WTC11 (cell line): ENCODE measurements around the gene MYOZ1. TPM values are rescaled to one million over a fixed set of nuclear protein-coding genes. Genes with fewer than 3 reads are reported as not detected.
A peak's percentile ranks its signal among the peaks of the same experiment; 100 is the strongest.

Experiments used
- ATAC-seq: fragments of 200-7000 bp; cut with Tn5 transposase; 2 replicates; pipeline ENCODE4 v1.10.0; 2021; ENCODE audit warnings: mild to moderate bottlenecking, moderate library complexity
- CTCF ChIA-PET: fragments of 300-600 bp; sonication (Branson Sonifier 250); formaldehyde crosslinking; loops from one replicate; lab custom pipeline; 2021; ENCODE audit warnings: antibody characterized with exemption; lab: Charles Lee
- POLR2A ChIA-PET: fragments of 350-600 bp; sonication (Branson Sonifier 250); formaldehyde crosslinking; loops from one replicate; lab custom pipeline; 2021; ENCODE audit warnings: antibody characterized with exemption; lab: Charles Lee
- DNase-seq: peaks from one replicate; pipeline ENCODE4 v3.0.0; 2021; ENCODE audit warnings: low spot score
- H3K27ac Mint-ChIP-seq: 2 replicates; pipeline ENCODE4 v1.8.0; 2021; ENCODE audit warnings: mixed read lengths
- H3K27me3 Mint-ChIP-seq: 2 replicates; pipeline ENCODE4 v1.8.0; 2021; ENCODE audit warnings: low read depth, mild to moderate bottlenecking, moderate library complexity, mixed read lengths
- H3K36me3 Mint-ChIP-seq: 2 replicates; pipeline ENCODE4 v1.8.0; 2021; ENCODE audit warnings: mixed read lengths
- H3K4me1 Mint-ChIP-seq: 2 replicates; pipeline ENCODE4 v1.8.0; 2022; ENCODE audit warnings: mixed read lengths
- H3K4me3 Mint-ChIP-seq: 2 replicates; pipeline ENCODE4 v1.8.0; 2021; ENCODE audit warnings: mild to moderate bottlenecking, moderate library complexity, mixed read lengths
- H3K9me3 Mint-ChIP-seq: 2 replicates; pipeline ENCODE4 v1.8.0; 2021; ENCODE audit warnings: mixed read lengths
- CBFB ChIP-seq: sonication (generic); formaldehyde crosslinking; IDR thresholded peaks from 2 replicates; pipeline ENCODE4 v1.8.1; 2022; ENCODE audit warnings: mild to moderate bottlenecking, low read depth, missing genetic modification reagents
- ESRRA ChIP-seq: sonication (generic); formaldehyde crosslinking; IDR thresholded peaks from 2 replicates; pipeline ENCODE4 v1.8.1; 2022; ENCODE audit warnings: mild to moderate bottlenecking, missing genetic modification reagents, borderline replicate concordance
- FOXJ3 ChIP-seq: sonication (generic); formaldehyde crosslinking; IDR thresholded peaks from 2 replicates; pipeline ENCODE4 v1.9.0; 2021; ENCODE audit warnings: missing genetic modification reagents, mild to moderate bottlenecking, borderline replicate concordance
- GABPB1 ChIP-seq: sonication (generic); formaldehyde crosslinking; IDR thresholded peaks from 2 replicates; pipeline ENCODE4 v1.8.1; 2023; ENCODE audit warnings: mild to moderate bottlenecking, missing genetic modification reagents
- GTF2I ChIP-seq: fragments of 250-450 bp; sonication (Bioruptor Pico); conservative IDR thresholded peaks from 2 replicates; pipeline ENCODE4 v1.4.0; 2021; ENCODE audit warnings: mild to moderate bottlenecking
- JAZF1 ChIP-seq: fragments of 250-450 bp; sonication (Bioruptor Pico); IDR thresholded peaks from 2 replicates; pipeline ENCODE4 v1.9.0; 2021; ENCODE audit warnings: moderate library complexity, mild to moderate bottlenecking, inconsistent platforms
- MXD4 ChIP-seq: fragments of 250-450 bp; sonication (Bioruptor Pico); IDR thresholded peaks from 2 replicates; pipeline ENCODE4 v1.8.0; 2021; ENCODE audit warnings: mild to moderate bottlenecking, moderate library complexity, borderline replicate concordance
- NFE2L1 ChIP-seq: sonication (generic); formaldehyde crosslinking; IDR thresholded peaks from 2 replicates; pipeline ENCODE4 v1.8.1; 2023; ENCODE audit warnings: missing genetic modification reagents
- NR1H2 ChIP-seq: sonication (generic); formaldehyde crosslinking; IDR thresholded peaks from 2 replicates; pipeline ENCODE4 v1.9.0; 2021; ENCODE audit warnings: mild to moderate bottlenecking, moderate library complexity, missing genetic modification reagents
- total RNA-seq: library from RNA; stranded (reverse); gene quantifications from 3 replicates; pipeline ENCODE4 v1.2.3, GENCODE V29; 2021
- TF ChIP-seq, protein P1 (sequence below): fragments of 250-450 bp; sonication (Bioruptor Pico); IDR thresholded peaks from 2 replicates; pipeline ENCODE4 v1.9.0; 2021; ENCODE audit warnings: moderate library complexity, mild to moderate bottlenecking, inconsistent platforms, borderline replicate concordance
- TF ChIP-seq, protein P2 (sequence below): fragments of 200-600 bp; IDR thresholded peaks from 2 replicates; pipeline ENCODE4 v1.8.0; 2022; ENCODE audit warnings: antibody characterized with exemption
- TF ChIP-seq, protein P3 (sequence below): sonication (generic); formaldehyde crosslinking; IDR thresholded peaks from 2 replicates; pipeline ENCODE4 v1.8.1; 2023; ENCODE audit warnings: mild to moderate bottlenecking, missing genetic modification reagents, moderate library complexity
- TF ChIP-seq, protein P4 (sequence below): sonication (generic); formaldehyde crosslinking; conservative IDR thresholded peaks from 2 replicates; pipeline ENCODE4 v1.8.1; 2023; ENCODE audit warnings: mild to moderate bottlenecking, low read depth, missing genetic modification reagents, moderate library complexity
- TF ChIP-seq, protein P5 (sequence below): sonication (generic); formaldehyde crosslinking; IDR thresholded peaks from 2 replicates; pipeline ENCODE4 v1.8.1; 2022; ENCODE audit warnings: low read depth, mild to moderate bottlenecking, moderate library complexity, missing genetic modification reagents, borderline replicate concordance

MYOZ1 gene
- total RNA-seq, 1 experiment from 2014 or later: 3.0 TPM

DNA sequence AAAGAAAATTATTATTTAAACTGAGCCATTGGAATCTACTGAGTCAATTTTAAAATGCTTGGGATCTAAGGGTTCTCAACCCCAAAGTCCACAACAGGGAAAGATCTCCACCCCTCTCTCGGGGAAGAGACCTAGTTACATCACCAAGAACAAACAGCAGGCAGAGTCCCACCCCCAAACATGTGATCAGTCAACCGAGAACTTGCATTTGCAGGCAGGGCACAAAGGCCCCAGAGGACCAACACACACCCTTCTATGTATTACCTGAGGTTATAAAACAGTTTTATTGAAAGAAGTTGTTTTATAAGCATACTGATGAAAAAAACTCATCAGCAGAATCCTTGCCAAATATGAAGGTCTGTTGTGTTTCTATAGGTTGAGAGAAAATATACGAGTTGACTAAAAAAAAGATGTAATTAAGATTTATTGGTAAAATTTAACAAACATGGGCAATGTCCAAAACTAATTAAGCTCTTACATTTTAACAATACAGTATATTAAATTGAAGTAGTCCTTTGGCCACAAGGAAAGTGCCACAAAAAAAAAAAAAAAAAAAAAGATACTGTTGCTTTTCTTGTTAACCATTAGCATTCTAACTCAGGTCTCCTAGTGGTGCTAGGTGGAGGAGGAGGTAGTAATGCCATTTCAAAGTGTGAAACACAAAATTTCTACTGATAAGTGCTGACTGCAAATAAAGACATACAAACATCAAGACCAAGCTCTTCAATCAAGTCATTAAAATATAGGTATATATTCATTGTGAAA lies 49.2 kb downstream of the MYOZ1 start (continued):
- no peak for TF ChIP-seq CBFB (CRISPR knock-in tag)
- peak; percentile 71 for TF ChIP-seq GABPB1 (CRISPR knock-in tag)
- TF ChIP-seq, protein P1, sequence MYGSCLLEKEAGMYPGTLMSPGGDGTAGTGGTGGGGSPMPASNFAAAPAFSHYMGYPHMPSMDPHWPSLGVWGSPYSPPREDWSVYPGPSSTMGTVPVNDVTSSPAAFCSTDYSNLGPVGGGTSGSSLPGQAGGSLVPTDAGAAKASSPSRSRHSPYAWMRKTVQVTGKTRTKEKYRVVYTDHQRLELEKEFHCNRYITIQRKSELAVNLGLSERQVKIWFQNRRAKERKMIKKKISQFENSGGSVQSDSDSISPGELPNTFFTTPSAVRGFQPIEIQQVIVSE (CRISPR knock-in tag): no peak
- TF ChIP-seq, protein P2, sequence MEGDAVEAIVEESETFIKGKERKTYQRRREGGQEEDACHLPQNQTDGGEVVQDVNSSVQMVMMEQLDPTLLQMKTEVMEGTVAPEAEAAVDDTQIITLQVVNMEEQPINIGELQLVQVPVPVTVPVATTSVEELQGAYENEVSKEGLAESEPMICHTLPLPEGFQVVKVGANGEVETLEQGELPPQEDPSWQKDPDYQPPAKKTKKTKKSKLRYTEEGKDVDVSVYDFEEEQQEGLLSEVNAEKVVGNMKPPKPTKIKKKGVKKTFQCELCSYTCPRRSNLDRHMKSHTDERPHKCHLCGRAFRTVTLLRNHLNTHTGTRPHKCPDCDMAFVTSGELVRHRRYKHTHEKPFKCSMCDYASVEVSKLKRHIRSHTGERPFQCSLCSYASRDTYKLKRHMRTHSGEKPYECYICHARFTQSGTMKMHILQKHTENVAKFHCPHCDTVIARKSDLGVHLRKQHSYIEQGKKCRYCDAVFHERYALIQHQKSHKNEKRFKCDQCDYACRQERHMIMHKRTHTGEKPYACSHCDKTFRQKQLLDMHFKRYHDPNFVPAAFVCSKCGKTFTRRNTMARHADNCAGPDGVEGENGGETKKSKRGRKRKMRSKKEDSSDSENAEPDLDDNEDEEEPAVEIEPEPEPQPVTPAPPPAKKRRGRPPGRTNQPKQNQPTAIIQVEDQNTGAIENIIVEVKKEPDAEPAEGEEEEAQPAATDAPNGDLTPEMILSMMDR: no peak
- no peak for TF ChIP-seq NFE2L1 (CRISPR knock-in tag)
- no peak for TF ChIP-seq MXD4 (CRISPR knock-in tag)
- no peak for TF ChIP-seq FOXJ3
- TF ChIP-seq JAZF1 (CRISPR knock-in tag): no peak
- TF ChIP-seq, protein P3, sequence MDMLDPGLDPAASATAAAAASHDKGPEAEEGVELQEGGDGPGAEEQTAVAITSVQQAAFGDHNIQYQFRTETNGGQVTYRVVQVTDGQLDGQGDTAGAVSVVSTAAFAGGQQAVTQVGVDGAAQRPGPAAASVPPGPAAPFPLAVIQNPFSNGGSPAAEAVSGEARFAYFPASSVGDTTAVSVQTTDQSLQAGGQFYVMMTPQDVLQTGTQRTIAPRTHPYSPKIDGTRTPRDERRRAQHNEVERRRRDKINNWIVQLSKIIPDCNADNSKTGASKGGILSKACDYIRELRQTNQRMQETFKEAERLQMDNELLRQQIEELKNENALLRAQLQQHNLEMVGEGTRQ (CRISPR knock-in tag): peak; percentile 72
- TF ChIP-seq GTF2I (CRISPR knock-in tag): no peak
- no peak for TF ChIP-seq ESRRA (CRISPR knock-in tag)
- TF ChIP-seq, protein P4, sequence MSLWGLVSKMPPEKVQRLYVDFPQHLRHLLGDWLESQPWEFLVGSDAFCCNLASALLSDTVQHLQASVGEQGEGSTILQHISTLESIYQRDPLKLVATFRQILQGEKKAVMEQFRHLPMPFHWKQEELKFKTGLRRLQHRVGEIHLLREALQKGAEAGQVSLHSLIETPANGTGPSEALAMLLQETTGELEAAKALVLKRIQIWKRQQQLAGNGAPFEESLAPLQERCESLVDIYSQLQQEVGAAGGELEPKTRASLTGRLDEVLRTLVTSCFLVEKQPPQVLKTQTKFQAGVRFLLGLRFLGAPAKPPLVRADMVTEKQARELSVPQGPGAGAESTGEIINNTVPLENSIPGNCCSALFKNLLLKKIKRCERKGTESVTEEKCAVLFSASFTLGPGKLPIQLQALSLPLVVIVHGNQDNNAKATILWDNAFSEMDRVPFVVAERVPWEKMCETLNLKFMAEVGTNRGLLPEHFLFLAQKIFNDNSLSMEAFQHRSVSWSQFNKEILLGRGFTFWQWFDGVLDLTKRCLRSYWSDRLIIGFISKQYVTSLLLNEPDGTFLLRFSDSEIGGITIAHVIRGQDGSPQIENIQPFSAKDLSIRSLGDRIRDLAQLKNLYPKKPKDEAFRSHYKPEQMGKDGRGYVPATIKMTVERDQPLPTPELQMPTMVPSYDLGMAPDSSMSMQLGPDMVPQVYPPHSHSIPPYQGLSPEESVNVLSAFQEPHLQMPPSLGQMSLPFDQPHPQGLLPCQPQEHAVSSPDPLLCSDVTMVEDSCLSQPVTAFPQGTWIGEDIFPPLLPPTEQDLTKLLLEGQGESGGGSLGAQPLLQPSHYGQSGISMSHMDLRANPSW (CRISPR knock-in tag): no peak
- TF ChIP-seq, protein P5, sequence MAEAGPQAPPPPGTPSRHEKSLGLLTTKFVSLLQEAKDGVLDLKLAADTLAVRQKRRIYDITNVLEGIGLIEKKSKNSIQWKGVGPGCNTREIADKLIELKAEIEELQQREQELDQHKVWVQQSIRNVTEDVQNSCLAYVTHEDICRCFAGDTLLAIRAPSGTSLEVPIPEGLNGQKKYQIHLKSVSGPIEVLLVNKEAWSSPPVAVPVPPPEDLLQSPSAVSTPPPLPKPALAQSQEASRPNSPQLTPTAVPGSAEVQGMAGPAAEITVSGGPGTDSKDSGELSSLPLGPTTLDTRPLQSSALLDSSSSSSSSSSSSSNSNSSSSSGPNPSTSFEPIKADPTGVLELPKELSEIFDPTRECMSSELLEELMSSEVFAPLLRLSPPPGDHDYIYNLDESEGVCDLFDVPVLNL: no peak

DNA sequence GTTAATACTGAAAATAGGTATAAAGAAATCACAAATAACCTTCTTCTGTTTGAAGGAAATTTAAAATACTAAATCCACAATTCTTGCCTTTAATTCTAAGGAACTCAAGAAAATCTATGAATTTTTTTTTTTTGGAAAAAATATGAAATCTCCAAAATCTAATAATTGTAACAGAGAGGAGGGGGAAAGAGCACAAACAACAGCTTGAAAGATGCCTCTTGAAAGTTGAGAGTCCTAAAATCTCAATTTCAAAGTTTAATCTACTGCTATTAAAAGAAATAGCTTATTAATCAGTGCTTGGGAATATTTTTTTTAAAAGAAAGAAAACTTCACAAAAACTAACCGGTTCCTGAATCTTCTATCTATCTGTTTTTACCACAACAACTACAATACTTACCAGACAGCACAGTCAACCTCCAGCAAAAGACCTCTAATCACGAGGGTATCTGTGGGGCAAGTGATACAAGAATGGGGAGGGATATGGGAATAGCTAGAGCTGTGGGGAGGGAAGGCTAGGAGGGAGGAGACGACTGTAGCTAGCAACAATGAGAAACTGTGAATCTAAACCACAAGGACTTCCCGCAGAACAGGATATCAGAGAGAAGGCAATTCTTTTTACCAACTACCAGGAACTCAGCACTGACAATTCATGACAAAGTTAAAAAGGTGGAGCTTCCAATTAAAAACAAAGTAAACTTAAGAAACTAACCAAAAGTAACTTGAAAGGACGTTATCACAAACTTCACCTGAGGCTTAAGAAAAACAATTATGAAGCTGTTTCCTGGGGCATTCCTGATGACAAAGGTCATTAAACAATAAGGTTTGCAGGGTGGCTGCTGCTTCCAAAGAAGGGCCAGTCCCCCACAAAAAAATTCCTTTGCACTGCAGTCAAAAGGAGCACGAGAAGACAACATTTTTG lies 50.1 kb downstream of the MYOZ1 start, which contains the start of gene USP54:
Gene USP54, minus strand, starts transcription at position 462 of the 919 bp plus-strand sequence. CDS start 15,684 bp downstream, outside the sequence.
- Mint-ChIP-seq H3K4me3 (peak within 1 kb of the TSS; percentile 59), H3K27ac (peak within 1 kb of the TSS; percentile 99), H3K27me3 (no peaks in the 10 kb centered on the region), H3K36me3 (peaks cover 5% of the 10 kb centered on the region), H3K9me3 (peaks cover 3% of the 10 kb centered on the region), H3K4me1 (peaks cover 49% of the 10 kb centered on the region)
- TF ChIP-seq, protein P5: no peak
- no peak for TF ChIP-seq NR1H2 (CRISPR knock-in tag)
- POLR2A ChIA-PET: interaction anchor here (0.7 to 1.5 kb wide), 6 partner anchors 10 to 343 kb away, joined by 3 to 12 read pairs (median 4); no protein-coding TSS in a partner anchor
- DNase-seq: no peak
- peak; percentile 89 for ATAC-seq
- CTCF ChIA-PET: interaction anchor here (0.5 to 1.5 kb wide), 7 partner anchors 12 to 406 kb away, joined by 3 to 7 read pairs (median 3); no protein-coding TSS in a partner anchor
